HepG2 (cell line): ENCODE data around the gene GP1BA. TPM values are rescaled to one million over a fixed set of nuclear protein-coding genes. Genes with fewer than 3 reads are reported as not detected.

Experiments
- DR1 ChIP-seq: sonication (generic); formaldehyde crosslinking; IDR thresholded peaks from 2 replicates; pipeline ENCODE4 v1.8.0; 2021; ENCODE audit warnings: mild to moderate bottlenecking, missing genetic modification reagents, inconsistent platforms
- EP300 ChIP-seq, 3 experiments: sonication (generic) in 1 of 3; formaldehyde crosslinking in 1 of 3; IDR thresholded peaks; 2 replicates each; pipeline versions ENCODE4 v1.5.1 to v1.6.1; 2011 to 2020; ENCODE audit warnings: low read depth in 2 of 3, low read length in 2 of 3, borderline replicate concordance in 1 of 3, improper control_type of control experiment in 1 of 3, mild to moderate bottlenecking in 1 of 3, missing genetic modification reagents in 1 of 3, moderate library complexity in 1 of 3
- FOXA3 ChIP-seq: IDR thresholded peaks from 2 replicates; pipeline ENCODE4 v1.6.1; 2016; ENCODE audit warnings: missing genetic modification reagents, missing compliant biosample characterization
- IRX3 ChIP-seq: sonication (generic); formaldehyde crosslinking; IDR thresholded peaks from 2 replicates; pipeline ENCODE4 v1.8.1; 2023; ENCODE audit warnings: mild to moderate bottlenecking, low read depth, missing genetic modification reagents, borderline replicate concordance
- KLF16 ChIP-seq, 2 experiments: sonication (generic) in 1 of 2; formaldehyde crosslinking in 1 of 2; IDR thresholded peaks; 2 replicates each; pipeline versions ENCODE4 v1.6.1 to v1.8.0; 2016 to 2023; ENCODE audit warnings: missing genetic modification reagents in 2 of 2, missing compliant biosample characterization in 1 of 2
- PPARG ChIP-seq: conservative IDR thresholded peaks from 2 replicates; pipeline ENCODE4 v1.6.1; 2016; ENCODE audit warnings: missing biosample characterization, missing genetic modification reagents
- RXRA ChIP-seq: sonication (generic); formaldehyde crosslinking; IDR thresholded peaks from 2 replicates; pipeline ENCODE4 v1.5.1; 2020; ENCODE audit warnings: missing genetic modification reagents
- SP140L ChIP-seq: sonication (generic); formaldehyde crosslinking; IDR thresholded peaks from 2 replicates; pipeline ENCODE4 v1.4.0; 2020; ENCODE audit warnings: missing genetic modification reagents, borderline replicate concordance
- SP4 ChIP-seq: sonication (generic); formaldehyde crosslinking; IDR thresholded peaks from 2 replicates; pipeline ENCODE4 v1.8.1; 2023; ENCODE audit warnings: mild to moderate bottlenecking, missing genetic modification reagents
- TARDBP ChIP-seq: sonication (generic); formaldehyde crosslinking; IDR thresholded peaks from 2 replicates; pipeline ENCODE4 v1.8.0; 2022; ENCODE audit warnings: mild to moderate bottlenecking, missing genetic modification reagents
- TCF7 ChIP-seq: sonication (generic); IDR thresholded peaks from 2 replicates; pipeline ENCODE4 v1.6.1; 2016; ENCODE audit warnings: antibody characterized with exemption, low read depth
- ZBED4 ChIP-seq: sonication (generic); formaldehyde crosslinking; IDR thresholded peaks from 2 replicates; pipeline ENCODE4 v1.4.0; 2020; ENCODE audit warnings: missing genetic modification reagents, borderline replicate concordance
- ZFP36L1 ChIP-seq: sonication (generic); formaldehyde crosslinking; IDR thresholded peaks from 2 replicates; pipeline ENCODE4 v1.8.0; 2022; ENCODE audit warnings: mild to moderate bottlenecking, missing genetic modification reagents, moderate library complexity
- ZNF343 ChIP-seq: sonication (generic); formaldehyde crosslinking; IDR thresholded peaks from 2 replicates; pipeline ENCODE4 v1.4.0; 2020; ENCODE audit warnings: mild to moderate bottlenecking, missing genetic modification reagents
- ZNF354B ChIP-seq: sonication (generic); formaldehyde crosslinking; IDR thresholded peaks from 2 replicates; pipeline ENCODE4 v1.8.0; 2022; ENCODE audit warnings: mild to moderate bottlenecking, missing genetic modification reagents
- ZNF44 ChIP-seq: sonication (generic); formaldehyde crosslinking; IDR thresholded peaks from 2 replicates; pipeline ENCODE4 v1.5.1; 2020; ENCODE audit warnings: mild to moderate bottlenecking, missing genetic modification reagents
- polyA plus RNA-seq, 8 experiments: library from polyadenylated mRNA; depleted of rRNA in 3 of 8; stranded (reverse) in 7 of 8; unstranded in 1 of 8; fragments of >200 nt; fragmentation: Illumina TruSeq in 4 of 8; extraction: Trizol in 4 of 8; gene quantifications; 2 replicates each; pipeline versions ENCODE4 v1.2.1 to v1.2.3, GENCODE V29; 2011 to 2016; ENCODE audit warnings: low read depth in 4 of 8, missing spikeins in 1 of 8, mixed read lengths in 1 of 8; ENCODE audit not compliant: insufficient read depth in 1 of 8
- total RNA-seq, 5 experiments: library from RNA; depleted of rRNA; stranded (reverse); fragments of >200 nt; fragmentation: Illumina TruSeq; extraction: Trizol; gene quantifications; 2 replicates each; pipeline ENCODE4 v1.2.3, GENCODE V29; 2016; ENCODE audit warnings: low read depth in 1 of 5
- TF ChIP-seq, protein P1 (sequence below): sonication (generic); formaldehyde crosslinking; IDR thresholded peaks from 2 replicates; pipeline ENCODE4 v1.8.0; 2022; ENCODE audit warnings: missing genetic modification reagents, mild to moderate bottlenecking, borderline replicate concordance
- TF ChIP-seq, protein P2 (sequence below): IDR thresholded peaks from 2 replicates; pipeline ENCODE4 v1.6.1; 2016; ENCODE audit warnings: missing compliant biosample characterization, missing genetic modification reagents, borderline replicate concordance
- TF ChIP-seq, protein P3 (sequence below): sonication (generic); formaldehyde crosslinking; IDR thresholded peaks from 2 replicates; pipeline ENCODE4 v1.4.0; 2020; ENCODE audit warnings: mild to moderate bottlenecking, missing genetic modification reagents
- TF ChIP-seq, protein P4 (sequence below): sonication (generic); formaldehyde crosslinking; IDR thresholded peaks from 2 replicates; pipeline ENCODE4 v1.4.0; 2020; ENCODE audit warnings: missing genetic modification reagents

GP1BA gene
- total and polyA plus RNA-seq, 2 of the 13 experiments (the other 11 are each of a cell fraction or from before 2014, with no cell fraction given): not detected

GRCh38 chr17:4967539-4968485 lies 35.7 kb downstream of the GP1BA start, which contains the start of gene SPAG7 (continued):
- peak; percentile 62 for TF ChIP-seq ZBED4 (CRISPR knock-in tag)
- TF ChIP-seq RXRA (CRISPR knock-in tag): peak; percentile 74
- TF ChIP-seq TARDBP (CRISPR knock-in tag): peak; percentile 87; the same call in 1 of the 2 replicates
- peak; percentile 61; the same call in 1 of the 2 replicates for TF ChIP-seq FOXA3 (CRISPR knock-in tag)
- no peak; the same call in 1 of the 2 replicates for TF ChIP-seq ZNF343 (CRISPR knock-in tag)
- TF ChIP-seq, protein P1, sequence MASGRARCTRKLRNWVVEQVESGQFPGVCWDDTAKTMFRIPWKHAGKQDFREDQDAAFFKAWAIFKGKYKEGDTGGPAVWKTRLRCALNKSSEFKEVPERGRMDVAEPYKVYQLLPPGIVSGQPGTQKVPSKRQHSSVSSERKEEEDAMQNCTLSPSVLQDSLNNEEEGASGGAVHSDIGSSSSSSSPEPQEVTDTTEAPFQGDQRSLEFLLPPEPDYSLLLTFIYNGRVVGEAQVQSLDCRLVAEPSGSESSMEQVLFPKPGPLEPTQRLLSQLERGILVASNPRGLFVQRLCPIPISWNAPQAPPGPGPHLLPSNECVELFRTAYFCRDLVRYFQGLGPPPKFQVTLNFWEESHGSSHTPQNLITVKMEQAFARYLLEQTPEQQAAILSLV (CRISPR knock-in tag): peak; percentile 69
- TF ChIP-seq, protein P2, sequence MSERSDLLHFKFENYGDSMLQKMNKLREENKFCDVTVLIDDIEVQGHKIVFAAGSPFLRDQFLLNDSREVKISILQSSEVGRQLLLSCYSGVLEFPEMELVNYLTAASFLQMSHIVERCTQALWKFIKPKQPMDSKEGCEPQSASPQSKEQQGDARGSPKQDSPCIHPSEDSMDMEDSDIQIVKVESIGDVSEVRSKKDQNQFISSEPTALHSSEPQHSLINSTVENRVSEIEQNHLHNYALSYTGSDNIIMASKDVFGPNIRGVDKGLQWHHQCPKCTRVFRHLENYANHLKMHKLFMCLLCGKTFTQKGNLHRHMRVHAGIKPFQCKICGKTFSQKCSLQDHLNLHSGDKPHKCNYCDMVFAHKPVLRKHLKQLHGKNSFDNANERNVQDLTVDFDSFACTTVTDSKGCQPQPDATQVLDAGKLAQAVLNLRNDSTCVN: 0 out of 2 replicates have a peak, but pooled peaks have one; percentile 17
- TF ChIP-seq EP300 (IDR thresholded peaks at IDR 0.05; ENCODE audit: low read depth in 2 of 2, low read length in 2 of 2): peak in 1 of 2 experiments; percentile 3; a peak in 1 of 4 replicates
- TF ChIP-seq EP300 (CRISPR knock-in tag; IDR thresholded peaks at IDR 0.05; ENCODE audit: borderline replicate concordance): 0 out of 2 replicates have a peak, but pooled peaks have one; percentile 13
- peak; percentile 70; the same call in 1 of the 2 replicates for TF ChIP-seq ZFP36L1
- TF ChIP-seq, protein P3, sequence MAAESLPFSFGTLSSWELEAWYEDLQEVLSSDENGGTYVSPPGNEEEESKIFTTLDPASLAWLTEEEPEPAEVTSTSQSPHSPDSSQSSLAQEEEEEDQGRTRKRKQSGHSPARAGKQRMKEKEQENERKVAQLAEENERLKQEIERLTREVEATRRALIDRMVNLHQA (CRISPR knock-in tag): no peak
- peak; percentile 47; the same call in 1 of the 2 replicates for TF ChIP-seq DR1
- TF ChIP-seq KLF16 (CRISPR knock-in tag; IDR thresholded peaks at IDR 0.05): peak; percentile 18 to 82; a peak in 2 of 4 replicates
- peak; percentile 74; the same call in 1 of the 2 replicates for TF ChIP-seq ZNF354B
- TF ChIP-seq SP140L (CRISPR knock-in tag): no peak
- TF ChIP-seq, protein P4, sequence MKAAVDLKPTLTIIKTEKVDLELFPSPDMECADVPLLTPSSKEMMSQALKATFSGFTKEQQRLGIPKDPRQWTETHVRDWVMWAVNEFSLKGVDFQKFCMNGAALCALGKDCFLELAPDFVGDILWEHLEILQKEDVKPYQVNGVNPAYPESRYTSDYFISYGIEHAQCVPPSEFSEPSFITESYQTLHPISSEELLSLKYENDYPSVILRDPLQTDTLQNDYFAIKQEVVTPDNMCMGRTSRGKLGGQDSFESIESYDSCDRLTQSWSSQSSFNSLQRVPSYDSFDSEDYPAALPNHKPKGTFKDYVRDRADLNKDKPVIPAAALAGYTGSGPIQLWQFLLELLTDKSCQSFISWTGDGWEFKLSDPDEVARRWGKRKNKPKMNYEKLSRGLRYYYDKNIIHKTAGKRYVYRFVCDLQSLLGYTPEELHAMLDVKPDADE: no peak
- TF ChIP-seq PPARG (CRISPR knock-in tag): no peak
- peak; percentile 29; the same call in 1 of the 2 replicates for TF ChIP-seq SP4 (CRISPR knock-in tag)
- TF ChIP-seq TCF7: no peak
- TF ChIP-seq ZNF44 (CRISPR knock-in tag): no peak
- no peak for TF ChIP-seq IRX3 (CRISPR knock-in tag)
